ENCODE results near the gene ANKZF1. TPM values are rescaled to one million over a fixed set of nuclear protein-coding genes. Genes with fewer than 3 reads are reported as not detected.

Gene ANKZF1
- total and polyA plus RNA-seq, 10 of the 15 experiments (the other 5 are each of a cell fraction or from before 2014, with no cell fraction given), result 3.1 to 104 (median 35.0) TPM

- TF ChIP-seq SMARCA5 (IDR thresholded peaks at IDR 0.05) (0 out of 2 replicates have a peak, but pooled peaks have one; percentile 16), DPF2 (IDR thresholded peaks at IDR 0.05) (peak; percentile 55; the same call in 1 of the 2 replicates), YY1 (IDR thresholded peaks at IDR 0.05; ENCODE audit: low read depth, low read length) (peak; percentile 82), BMI1 (IDR thresholded peaks at IDR 0.05; ENCODE audit: borderline replicate concordance) (no peak), CREB1 (IDR thresholded peaks at IDR 0.05; ENCODE audit: low read depth) (peak; percentile 37; the same call in 1 of the 2 replicates), IRF5 (IDR thresholded peaks at IDR 0.05; ENCODE audit: borderline replicate concordance) (0 out of 2 replicates have a peak, but pooled peaks have one; percentile 12), JUND (IDR thresholded peaks at IDR 0.05; ENCODE audit: low read depth, low read length) (no peak)
Observed at GRCh38 chr2:219252900-219253752, 23.5 kb downstream of the ANKZF1 start, which contains the start of gene TUBA4B (continued).

- H3K9me3 ChIP-seq (replicated peaks; ENCODE audit: control insufficient read depth, insufficient read depth, low read length), result no peaks in the 10 kb centered on the region
- intact Hi-C loops (cut with micrococcal nuclease; ENCODE audit: unreplicated experiment) (loop anchor here (1.0 to 2.0 kb wide), 5 partner anchors 25 to 93 kb away; partner anchors contain the start of genes ANKZF1, ATG9A, CNPPD1 and DNAJB2), in situ Hi-C loops (cut with MboI) (no loop called here)
- H2AFZ ChIP-seq (ENCODE audit: control insufficient read depth, low read depth, low read length), result peak within 1 kb of the TSS; percentile 92
- H4K20me1 ChIP-seq (ENCODE audit: control insufficient read depth, insufficient read depth), result 0 out of 2 replicates have a peak, but pooled peaks cover 4% of the 10 kb centered on the region
- H3K4me1 ChIP-seq (ENCODE audit: control insufficient read depth, insufficient read depth, low read length), result peaks cover 22% of the 10 kb centered on the region
- POLR2A ChIA-PET, result interaction anchor here (0.6 to 9.0 kb wide), 17 partner anchors 8 to 367 kb away, joined by 3 to 160 read pairs (median 7); partner anchors contain the start of genes ABCB6, ANKZF1, ATG9A and DNAJB2
- H3K4me3 ChIP-seq, result peak within 1 kb of the TSS; percentile 86
- H3K9ac ChIP-seq (ENCODE audit: control insufficient read depth, insufficient read depth, low read length), result peak within 1 kb of the TSS; percentile 86
- DNase-seq (ENCODE audit: low read depth, low spot score) (no peak), ATAC-seq (peak; percentile 83), FAIRE-seq (no peak)
- peak within 1 kb of the TSS; percentile 92 for H3K4me2 ChIP-seq (ENCODE audit: control insufficient read depth, insufficient read depth)
- SMC1A ChIA-PET (ENCODE audit: uncharacterized antibody, unreplicated experiment), result interaction anchor here (1.0 to 8.6 kb wide), 7 partner anchors 8 to 358 kb away, joined by 3 to 98 read pairs (median 4); partner anchors contain the start of genes ABCB6, DNAJB2, GLB1L and STK16
- peaks cover 44% of the 10 kb centered on the region for H3K79me2 ChIP-seq (ENCODE audit: control insufficient read depth, insufficient read depth, low read length)
- H3K27ac ChIP-seq (ENCODE audit: control insufficient read depth, insufficient read depth), result peak within 1 kb of the TSS; percentile 77
- RAD21 ChIA-PET (ENCODE audit: unreplicated experiment), result interaction anchor here (0.8 to 5.1 kb wide), 12 partner anchors 8 to 134 kb away, joined by 3 to 53 read pairs (median 4); partner anchors contain the start of genes ANKZF1, ATG9A, DNAJB2 and GLB1L
- 1% methylated on average over 71 of the region's 76 CpGs for WGBS (ENCODE audit: insufficient coverage, insufficient replicate concordance, low lambda C conversion rate, missing lambda C conversion rate)
- BruUV-seq (replicated peaks), result no TSS peak
- H3K36me3 ChIP-seq (ENCODE audit: control insufficient read depth in 2 of 2, insufficient read depth in 2 of 2, low read length in 1 of 2), result peaks cover 9% of the 10 kb centered on the region in 2 experiments
- H3K27me3 ChIP-seq (replicated peaks in 1 of 2; ENCODE audit: control insufficient read depth in 2 of 2, insufficient read depth in 2 of 2, low read length in 1 of 2), result no peaks in the 10 kb centered on the region
- CTCF ChIA-PET, result interaction anchor here (0.6 to 6.1 kb wide), 15 partner anchors 8 to 356 kb away, joined by 3 to 65 read pairs (median 4); partner anchors contain the start of genes CNPPD1, DNAJB2, GLB1L and NHEJ1
- TF ChIP-seq RAD51 (IDR thresholded peaks at IDR 0.05) (no peak), RBBP5 (conservative IDR thresholded peaks at IDR 0.05) (no peak), MEF2A (IDR thresholded peaks at IDR 0.05; ENCODE audit: insufficient read depth, low read depth, low read length) (no peak), HCFC1 (IDR thresholded peaks at IDR 0.05; ENCODE audit: low read length) (no peak), ZNF207 (IDR thresholded peaks at IDR 0.05; ENCODE audit: borderline replicate concordance) (0 out of 2 replicates have a peak, but pooled peaks have one; percentile 16), ZZZ3 (IDR thresholded peaks at IDR 0.05; ENCODE audit: control insufficient read depth, insufficient read length, low read depth) (no peak), LARP7 (IDR thresholded peaks at IDR 0.05) (peak; percentile 57), MTA3 (IDR thresholded peaks at IDR 0.05; ENCODE audit: borderline replicate concordance, low read length) (no peak), STAT1 (conservative IDR thresholded peaks at IDR 0.05) (no peak), IRF3 (IDR thresholded peaks at IDR 0.05) (no peak), SMC3 (IDR thresholded peaks at IDR 0.05; ENCODE audit: borderline replicate concordance, low read length) (no peak)
Observed at GRCh38 chr2:219253753-219254589, 24.4 kb downstream of the ANKZF1 start, which contains the start of gene TUBA4A. Gene TUBA4A (minus strand): TSS chr2:219253918. CDS start chr2:219253858, 60 bp downstream.
